SW480 (cell line): ENCODE results near the gene COA3.

Experiments used
- DNase-seq: peaks from one replicate; pipeline ENCODE4 v3.0.0-alpha.2; 2016; ENCODE audit warnings: low spot score

Gene COA3, protein sequence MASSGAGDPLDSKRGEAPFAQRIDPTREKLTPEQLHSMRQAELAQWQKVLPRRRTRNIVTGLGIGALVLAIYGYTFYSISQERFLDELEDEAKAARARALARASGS

DNA sequence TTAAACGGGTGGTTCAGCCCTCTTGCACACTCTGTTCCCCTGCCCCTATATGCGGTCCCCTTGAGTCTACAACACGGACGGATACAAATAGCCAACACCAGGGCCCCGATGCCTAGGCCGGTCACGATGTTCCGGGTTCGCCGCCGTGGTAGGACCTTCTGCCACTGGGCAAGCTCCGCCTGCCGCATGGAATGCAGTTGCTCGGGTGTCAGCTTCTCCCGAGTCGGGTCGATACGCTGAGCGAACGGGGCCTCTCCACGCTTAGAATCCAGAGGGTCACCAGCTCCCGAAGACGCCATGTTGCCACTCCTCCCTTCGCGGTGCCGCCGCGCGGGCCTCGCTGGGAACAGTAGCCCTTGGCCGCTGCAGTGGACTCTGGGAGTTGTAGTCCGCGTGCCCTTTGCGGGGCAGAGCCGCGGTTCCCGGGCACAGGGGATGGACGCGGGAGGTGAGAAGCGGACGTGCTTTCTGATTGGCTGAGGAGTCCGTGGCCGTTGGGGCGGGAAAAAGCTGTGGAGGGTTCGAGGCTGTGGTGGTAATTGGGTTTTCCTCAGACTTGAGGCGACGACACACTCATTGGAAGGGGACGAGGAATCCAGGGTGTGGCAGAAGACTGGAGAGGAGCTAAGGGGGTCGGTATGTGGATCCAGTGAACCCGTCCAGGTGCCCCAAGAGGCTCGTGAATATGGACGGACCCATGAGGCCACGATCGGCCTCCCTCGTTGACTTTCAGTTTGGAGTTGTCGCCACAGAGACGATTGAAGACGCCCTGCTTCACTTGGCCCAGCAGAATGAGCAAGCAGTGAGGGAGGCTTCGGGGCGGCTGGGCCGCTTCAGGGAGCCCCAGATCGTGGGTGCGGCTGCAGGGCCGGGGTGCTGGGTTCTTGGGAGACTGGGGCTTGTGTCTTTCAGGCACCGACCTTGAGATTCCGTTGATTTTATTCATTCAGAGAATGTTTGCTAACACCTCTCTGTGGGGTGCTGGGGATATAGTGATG lies at the start of gene COA3, which contains the start of gene CNTD1:
Gene COA3 (minus strand): TSS at position 322 of the 998 bp plus-strand sequence. CDS start 23 bp downstream, at position 299.
Gene CNTD1 (plus strand): TSS at position 479 of the 998 bp plus-strand sequence. CDS start 207 bp downstream, at position 686.
- DNase-seq = peak; percentile 80

DNA sequence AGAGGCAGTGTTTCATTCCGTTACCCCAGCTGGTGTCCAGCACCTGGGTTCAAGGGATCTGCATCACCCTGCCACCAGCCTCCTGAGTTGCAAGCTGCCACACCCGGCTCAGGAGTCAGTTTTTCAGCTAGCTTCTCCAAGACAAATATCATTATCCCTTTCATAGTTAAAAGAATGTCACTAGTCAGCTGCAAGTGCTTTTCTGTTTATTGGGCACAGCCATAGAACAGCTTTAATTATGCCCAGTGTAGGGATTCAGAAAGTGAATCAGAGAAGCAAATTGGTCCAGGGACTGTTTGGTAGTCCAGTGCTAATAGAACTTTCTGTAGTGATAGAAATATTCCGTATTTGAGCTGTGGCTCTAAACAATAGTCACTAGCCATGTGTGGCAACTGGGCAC lies 49.6 kb upstream of the COA3 start:
- DNase-seq = no peak

DNA sequence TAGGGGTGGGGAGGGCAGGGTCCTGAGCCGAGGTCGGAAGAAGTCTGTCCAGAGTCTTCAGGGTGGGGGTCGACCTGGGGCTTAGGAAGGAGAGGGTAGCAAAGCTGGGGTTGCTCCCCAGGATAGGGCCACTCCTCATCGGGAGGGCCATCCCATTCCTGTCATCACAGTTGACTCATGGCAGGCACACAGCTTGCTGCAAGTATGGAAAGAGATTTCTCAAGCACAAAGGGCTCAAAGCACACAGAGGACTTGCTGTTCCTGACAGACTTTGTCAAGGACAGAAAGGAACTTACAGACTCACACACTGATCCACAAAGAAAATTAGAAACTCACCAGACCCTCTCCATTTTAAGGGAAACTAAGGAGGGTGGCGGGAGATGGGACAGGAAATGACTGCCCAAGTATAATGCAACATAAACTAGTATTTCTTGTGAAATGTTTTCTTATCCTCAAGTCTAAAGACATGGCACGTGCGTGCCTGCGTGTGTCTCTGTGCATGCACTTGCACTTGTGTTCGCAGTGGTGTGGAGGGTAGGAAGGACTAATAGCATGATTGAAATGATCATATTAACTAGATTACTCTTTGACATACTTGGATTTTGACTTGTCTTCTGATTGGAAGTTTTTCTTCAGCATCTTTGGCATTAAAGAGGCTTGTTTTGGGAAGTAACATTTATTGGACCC lies 48.2 kb upstream of the COA3 start:
- no peak for DNase-seq

DNA sequence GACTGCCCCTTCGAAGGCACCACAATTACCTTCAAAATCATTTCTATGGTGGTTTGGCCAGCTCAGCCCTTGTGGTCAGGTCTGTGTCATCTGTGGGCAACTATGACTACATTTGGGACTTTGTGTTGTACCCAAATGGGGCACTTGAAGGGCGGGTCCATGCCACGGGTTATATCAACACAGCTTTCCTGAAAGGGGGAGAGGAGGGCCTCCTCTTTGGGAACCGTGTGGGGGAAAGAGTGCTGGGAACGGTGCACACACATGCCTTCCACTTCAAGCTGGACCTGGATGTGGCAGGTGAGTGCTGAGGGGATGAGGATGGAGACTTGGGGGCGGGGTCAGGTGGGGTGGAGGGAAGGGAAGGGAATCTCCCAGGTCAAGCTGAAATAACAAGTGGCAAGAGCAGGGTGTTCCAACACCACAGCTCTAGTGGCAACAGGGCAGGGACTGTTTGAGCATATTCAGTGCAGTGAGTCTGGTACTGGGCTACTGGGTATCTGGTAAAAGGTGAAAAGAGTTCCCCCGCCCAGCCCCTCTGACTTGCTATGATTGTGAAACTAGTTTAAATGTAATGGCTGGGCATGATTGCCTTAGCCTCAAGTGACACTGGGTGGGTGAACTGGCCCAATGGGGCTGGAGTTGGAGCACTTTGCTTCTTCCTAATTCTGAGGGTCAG lies 47.6 kb upstream of the COA3 start:
- DNase-seq = no peak

DNA sequence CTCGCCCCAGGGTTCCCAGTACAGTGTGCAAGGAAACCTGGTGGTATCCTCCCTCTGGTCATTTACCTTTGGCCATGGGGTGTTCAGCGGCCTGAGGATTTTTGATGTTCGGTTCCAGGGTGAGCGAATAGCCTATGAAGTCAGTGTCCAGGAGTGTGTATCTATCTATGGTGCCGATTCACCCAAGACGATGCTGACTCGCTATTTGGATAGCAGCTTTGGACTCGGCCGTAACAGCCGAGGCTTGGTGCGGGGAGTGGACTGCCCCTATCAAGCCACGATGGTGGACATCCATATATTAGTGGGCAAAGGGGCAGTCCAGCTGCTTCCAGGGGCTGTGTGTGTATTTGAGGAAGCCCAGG lies 47.0 kb upstream of the COA3 start:
- no peak for DNase-seq

DNA sequence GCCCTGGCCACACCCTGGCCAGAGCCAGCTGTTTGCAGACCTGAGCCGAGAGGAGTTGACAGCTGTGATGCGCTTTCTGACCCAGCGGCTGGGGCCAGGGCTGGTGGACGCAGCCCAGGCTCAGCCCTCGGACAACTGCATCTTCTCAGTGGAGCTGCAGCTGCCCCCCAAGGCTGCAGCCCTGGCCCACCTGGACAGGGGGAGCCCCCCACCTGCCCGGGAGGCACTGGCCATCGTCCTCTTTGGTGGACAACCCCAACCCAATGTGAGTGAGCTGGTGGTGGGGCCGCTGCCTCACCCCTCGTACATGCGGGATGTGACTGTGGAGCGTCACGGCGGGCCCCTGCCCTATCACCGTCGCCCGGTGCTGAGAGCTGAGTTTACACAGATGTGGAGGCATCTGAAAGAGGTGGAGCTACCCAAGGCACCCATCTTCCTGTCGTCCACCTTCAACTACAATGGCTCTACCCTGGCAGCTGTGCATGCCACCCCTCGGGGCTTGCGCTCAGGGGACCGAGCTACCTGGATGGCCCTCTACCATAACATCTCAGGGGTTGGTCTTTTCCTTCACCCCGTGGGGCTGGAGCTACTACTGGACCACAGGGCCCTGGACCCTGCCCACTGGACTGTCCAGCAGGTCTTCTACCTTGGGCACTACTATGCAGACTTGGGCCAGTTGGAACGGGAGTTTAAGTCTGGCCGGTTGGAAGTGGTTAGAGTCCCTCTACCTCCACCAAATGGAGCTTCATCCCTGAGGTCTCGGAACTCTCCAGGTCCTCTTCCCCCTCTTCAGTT lies 46.5 kb upstream of the COA3 start:
- no peak for DNase-seq

DNA sequence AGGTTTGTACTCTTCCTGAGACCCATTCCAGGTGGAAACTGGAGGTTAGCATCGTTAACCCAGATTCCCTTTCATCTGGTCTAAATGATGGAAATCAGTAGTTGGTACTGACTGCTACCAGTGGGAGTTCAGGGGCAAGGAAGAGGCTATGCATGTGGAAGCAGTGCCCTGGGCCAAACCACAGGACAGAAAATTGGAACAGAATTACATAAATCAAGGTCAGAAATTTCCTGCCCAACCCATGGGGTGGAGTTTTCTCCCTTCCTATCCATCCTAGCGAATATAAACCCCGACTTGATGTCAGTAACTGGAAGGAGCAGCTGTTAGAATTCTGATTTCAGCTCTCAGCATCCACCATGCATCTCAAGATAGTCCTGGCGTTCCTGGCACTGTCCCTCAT lies 45.8 kb upstream of the COA3 start, which contains the start of gene AOC2:
Gene AOC2 (plus strand): TSS at position 310 of the 400 bp plus-strand sequence. CDS start 47 bp downstream, at position 357.
- DNase-seq = no peak

DNA sequence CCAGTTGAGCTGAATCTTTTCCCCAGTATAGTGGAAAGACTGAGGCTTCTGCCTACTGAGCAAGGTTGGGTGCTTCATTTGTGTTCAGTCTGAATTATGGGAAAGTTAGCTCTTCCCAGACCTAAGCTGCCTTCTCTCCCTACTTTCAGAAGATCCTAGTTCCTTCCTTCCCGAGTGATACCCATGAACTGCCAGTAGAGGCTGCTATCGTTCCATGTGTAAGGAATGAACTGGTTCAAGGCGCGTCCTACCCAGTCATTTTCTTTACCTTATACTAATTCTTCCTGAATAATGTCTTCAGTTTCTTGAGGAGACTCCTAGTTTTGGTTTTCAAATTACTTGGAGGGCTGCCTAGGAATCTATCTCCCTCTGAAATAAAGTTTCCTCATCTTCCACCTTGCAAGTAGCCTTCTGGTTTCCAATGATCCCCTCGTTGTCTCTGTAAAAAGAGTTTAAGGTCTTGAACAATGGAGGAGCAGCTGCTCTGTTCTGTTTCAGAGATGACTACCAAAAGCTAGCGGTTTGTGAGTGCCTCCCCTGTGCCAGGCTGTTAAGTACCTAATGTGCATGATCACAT lies 44.9 kb upstream of the COA3 start:
- DNase-seq = peak; percentile 61

DNA sequence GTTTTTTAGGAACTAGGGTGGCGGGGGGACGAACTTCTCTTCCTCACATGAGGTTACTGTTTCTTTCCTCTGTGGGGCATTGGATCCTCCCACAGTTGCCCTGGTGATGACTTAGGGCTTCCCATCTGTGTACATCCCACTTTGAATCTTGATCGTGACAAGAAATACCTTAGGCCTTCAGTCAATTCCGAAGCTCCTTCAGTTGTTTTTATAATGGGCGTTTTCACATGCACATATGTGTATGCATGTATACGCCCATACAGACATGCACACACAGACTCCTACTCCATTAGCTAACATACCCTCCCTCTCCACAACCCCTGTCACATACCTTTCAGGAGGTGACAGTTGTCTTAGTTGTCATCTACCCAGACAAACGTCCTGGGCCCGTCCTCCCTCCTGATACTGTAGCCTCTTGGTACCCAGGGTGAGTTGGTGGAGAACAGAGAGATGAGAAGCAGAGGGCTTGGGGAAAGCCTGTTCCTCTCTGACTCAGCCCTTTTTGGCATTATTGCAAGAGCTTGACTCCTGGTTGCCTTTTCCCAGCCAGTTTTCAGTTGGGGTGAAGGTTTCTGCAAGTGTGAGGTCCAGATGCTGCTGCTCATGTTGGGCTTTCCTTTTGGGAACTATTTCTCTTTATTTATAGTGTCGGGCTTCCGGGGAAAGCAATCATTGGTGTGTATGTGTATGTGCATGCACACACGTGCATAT lies 43.6 kb upstream of the COA3 start:
- DNase-seq = no peak

DNA sequence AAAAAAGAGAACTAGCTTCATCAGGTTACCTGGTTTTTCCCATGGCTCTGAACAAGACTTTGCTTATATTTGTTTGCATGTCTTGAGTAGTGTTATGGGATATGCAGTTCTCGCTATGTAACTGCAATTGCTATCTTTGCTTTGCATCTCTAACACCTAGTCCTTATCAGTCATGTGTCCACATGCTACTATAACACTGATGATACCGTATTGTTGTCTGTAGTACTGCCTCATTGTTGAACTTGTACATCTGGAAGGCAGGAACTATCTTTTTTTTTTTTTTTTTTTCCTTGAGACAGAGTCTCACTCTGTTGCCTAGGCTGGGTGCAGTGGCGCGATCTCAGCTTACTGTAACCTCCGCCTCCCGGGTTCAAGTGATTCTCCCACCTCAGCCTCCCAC lies 37.2 kb upstream of the COA3 start:
- no peak for DNase-seq

DNA sequence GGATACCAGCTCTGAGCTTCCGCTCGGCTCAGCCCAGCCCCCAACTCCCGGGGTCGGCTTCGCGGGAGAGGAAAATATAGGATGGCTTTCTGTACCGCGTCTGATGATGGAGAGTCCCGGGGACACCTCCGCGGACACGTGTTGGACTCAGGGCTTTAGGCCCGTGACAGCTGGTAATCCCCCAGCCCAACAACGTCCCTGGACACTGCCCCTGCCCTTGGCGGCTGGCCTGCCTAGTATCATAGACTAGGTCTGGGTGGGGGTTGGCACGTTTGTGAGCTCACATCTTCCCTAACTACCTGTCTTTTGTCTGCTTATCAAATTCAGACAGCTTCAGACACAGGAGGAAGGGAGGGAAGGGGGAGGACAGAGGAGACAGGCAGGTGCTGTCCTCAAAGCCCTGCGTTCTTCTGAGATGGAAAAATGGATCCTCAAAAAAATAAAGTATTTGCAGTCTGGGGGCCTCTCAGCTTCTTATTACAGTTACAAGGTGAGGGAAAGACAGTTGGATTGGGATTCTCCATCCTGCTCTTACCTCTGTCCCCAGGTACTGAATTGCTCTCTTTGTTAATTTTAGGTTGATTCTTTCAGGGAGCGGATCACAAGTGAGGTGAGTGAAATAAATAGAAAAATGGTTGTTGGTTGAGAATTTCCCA lies 35.4 kb upstream of the COA3 start:
- no peak for DNase-seq

DNA sequence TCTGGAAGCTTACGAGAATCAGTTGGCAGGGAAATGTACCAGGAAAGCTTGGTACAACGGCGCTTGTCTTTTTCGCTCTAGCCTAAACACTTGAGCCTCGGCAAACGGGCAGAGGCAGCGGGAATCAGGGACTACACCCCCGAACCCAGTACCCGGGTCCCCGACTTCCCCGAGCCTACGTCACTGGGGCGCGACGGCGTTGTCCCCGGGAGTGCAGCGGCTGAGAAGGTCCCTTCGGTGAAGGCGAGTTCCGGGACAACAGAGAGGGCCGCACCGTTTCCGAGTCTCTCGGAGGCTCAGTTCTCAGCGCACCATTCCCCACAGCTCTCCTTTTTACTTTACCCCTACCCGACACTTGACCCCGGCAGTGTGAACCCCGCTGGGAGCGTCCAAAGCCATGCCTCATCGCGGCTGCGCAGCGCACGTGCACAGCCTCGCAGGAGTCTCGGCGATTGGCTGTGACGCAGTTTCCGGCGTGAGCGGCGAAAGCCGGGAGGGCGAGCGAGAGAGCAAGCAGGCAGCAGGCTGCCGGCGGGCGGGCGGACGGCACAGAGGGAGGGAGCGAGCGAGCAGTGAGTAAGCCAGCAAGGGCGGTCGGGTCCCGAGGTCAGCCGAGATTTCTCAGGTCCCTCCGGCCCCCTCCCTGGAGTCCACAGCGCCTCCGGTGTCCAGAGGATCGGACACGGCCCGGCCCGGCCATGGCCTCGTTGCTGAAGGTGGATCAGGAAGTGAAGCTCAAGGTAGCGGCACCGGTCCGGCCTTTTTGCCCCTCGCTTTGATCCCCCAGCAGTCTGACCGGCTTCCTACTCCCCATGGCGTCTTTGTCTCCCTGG lies 34.6 kb upstream of the COA3 start, which contains the start of gene PSME3:
Gene PSME3 (plus strand): TSS at position 464 of the 833 bp plus-strand sequence. CDS start 235 bp downstream, at position 699.
- DNase-seq = peak; percentile 86

DNA sequence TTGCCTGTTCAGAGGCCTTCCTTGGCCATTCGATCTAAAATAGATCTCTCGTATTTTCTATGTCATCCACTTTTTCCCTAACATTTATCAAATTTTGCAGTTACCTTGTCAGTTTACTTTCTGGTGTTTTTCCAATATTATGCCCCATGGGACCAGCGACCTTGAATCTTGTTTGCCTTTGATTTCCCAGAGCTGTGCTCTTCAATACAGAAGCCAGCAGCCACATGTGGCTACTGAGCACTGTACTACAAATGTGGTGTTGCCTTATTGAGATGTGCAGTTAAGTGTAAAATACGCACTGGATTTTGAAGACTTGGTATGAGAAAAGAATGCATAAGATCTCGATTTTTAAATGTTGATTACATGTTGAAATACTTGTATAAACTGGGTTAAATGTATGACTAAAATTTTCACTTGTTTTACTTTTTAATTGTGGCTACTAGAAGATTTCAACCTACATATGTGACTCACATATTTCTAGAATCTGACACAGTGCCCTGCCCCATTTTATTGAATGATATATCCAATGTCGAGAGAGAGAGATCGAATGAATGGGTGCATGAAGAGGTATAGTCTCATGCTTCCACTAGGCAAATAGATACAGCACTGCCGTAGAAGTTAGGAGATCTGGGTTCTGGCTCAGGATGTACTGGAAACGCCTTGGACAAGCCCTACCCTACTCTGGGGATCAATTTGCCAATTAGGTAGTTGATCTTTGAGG lies 33.9 kb upstream of the COA3 start:
- no peak for DNase-seq

DNA sequence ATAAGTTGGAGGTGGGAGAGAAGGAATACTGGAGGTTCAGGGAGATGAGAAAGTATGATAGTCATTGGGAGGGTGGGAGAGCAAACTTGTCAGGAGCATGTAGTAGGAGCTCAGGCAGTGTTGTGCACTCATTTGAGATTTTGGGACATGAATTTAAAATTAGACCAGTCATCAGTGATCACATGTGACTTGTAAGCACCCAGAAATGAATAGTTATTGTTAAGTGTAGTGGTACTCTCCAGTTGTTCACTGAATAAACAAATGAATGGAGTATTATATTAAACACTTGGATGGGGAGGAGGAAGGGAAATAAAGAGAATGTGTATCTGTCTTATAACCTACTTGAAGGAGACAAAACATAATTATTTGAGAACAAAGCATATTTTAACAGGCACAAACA lies 32.5 kb upstream of the COA3 start:
- no peak for DNase-seq

DNA sequence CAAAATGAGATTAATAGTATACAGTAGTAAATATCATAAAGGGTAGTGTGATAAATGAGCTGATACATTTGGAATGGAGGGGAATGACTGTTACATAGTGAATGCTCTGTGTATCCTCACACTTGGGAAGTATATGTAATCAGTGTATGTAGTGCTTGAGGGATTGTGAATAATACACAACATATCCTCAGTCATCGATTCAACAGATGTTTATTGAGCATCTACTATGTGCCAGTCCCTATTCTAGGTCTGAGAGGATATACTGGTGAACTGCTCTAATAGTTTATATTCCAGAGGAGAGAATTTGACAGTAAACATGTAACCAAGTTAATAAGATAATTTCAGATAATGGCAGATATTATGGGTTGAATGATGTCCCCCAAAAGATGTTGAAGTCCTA lies 29.0 kb upstream of the COA3 start:
- no peak for DNase-seq

DNA sequence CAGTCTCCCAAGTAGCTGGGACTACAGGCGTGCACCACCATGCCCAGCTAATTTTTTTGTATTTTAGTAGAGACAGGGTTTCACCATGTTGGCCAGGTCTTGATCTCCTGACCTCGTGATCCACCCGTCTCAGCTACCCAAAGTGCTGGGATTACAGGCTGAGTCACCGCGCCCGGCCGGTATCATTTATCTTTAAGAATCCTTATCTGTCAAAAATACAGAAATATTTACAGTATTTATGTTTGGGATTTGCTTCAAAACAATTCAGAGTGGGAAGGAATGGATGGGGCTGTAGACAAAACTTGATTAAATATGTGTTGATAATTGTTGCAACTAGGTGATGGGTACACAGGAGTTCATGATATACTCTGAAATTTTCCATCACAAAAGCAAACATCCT lies 22.7 kb upstream of the COA3 start:
- DNase-seq = no peak

DNA sequence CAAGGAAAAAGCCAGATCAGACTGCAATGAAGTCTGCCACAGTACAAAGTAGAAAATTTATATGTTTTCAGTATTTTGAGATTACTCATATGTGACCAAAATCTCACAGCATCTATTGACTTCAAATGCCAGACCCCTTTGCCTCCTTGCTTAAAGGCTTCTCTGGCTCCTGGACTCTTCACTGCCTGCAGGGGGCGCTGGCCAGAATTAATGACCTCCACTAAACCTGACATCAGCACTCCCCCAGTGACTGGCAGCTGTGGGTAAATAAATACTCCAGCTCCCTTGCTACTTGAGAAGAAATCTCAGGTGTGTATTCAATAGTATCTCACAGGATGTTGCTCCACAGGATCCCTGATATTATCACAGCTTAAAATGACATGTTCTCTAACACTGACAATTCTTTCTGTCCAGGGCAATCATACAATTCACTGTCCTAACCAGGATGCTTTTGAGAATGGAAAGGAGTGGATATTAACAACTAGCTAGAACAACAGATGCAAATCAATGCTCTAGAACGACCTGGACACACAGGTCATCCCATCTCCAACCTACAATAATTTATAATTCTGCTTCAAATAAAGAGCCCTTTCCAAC lies 21.5 kb upstream of the COA3 start:
- DNase-seq = peak; percentile 64

DNA sequence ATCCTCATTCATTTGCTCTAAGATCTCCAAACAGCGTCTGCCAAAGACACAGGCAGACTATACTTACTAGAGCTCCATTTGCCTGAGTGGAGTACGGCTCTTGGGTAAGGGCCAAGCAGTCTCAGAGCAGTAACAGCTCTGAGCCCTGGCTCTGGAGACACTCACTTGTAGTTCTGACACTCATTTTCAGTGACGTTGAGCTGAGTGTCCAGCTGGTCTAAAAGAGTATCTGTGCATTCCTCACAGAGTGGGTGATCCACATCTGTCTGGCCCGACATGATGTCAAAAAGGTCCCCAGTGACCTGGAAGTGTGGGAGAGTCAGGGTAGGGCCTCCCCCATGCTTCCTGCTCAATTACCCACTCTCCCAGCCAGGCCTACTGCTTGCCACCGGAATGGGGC lies 19.9 kb upstream of the COA3 start:
- no peak for DNase-seq
